Smooth muscle cell (in vitro differentiated cells): Measurements from ENCODE around the gene FANCG. TPM values are rescaled to one million over a fixed set of nuclear protein-coding genes. Genes with fewer than 3 reads are reported as not detected.

Source experiments
- DNase-seq: peaks from one replicate; lab custom pipeline; 2025; ENCODE audit not compliant: unreplicated experiment; lab: John Stamatoyannopoulos, UW
- H2AFZ ChIP-seq: fragments of 200-600 bp; sonication (generic); 2 replicates; pipeline ENCODE4 v1.6.0; 2016; ENCODE audit warnings: antibody characterized with exemption, low read depth, mild to moderate bottlenecking
- H3F3A ChIP-seq: fragments of 200-600 bp; sonication (generic); 2 replicates; pipeline ENCODE4 v1.6.0; 2017; ENCODE audit warnings: antibody characterized with exemption, low read depth
- H3K27ac ChIP-seq: fragments of 200-600 bp; sonication (generic); 2 replicates; pipeline ENCODE4 v1.5.1; 2016; ENCODE audit warnings: low read depth, mild to moderate bottlenecking
- H3K27me3 ChIP-seq: fragments of 200-600 bp; sonication (generic); 2 replicates; pipeline ENCODE4 v1.6.1; 2016; ENCODE audit warnings: low read depth, mild to moderate bottlenecking
- H3K36me3 ChIP-seq: fragments of 200-600 bp; sonication (generic); 2 replicates; pipeline ENCODE4 v1.5.1; 2016; ENCODE audit warnings: low read depth
- H3K4me1 ChIP-seq: fragments of 200-600 bp; sonication (generic); 2 replicates; pipeline ENCODE4 v1.5.1; 2016; ENCODE audit warnings: low read depth
- H3K4me2 ChIP-seq: fragments of 200-600 bp; sonication (generic); 2 replicates; pipeline ENCODE4 v1.6.0; 2016; ENCODE audit warnings: mild to moderate bottlenecking
- H3K4me3 ChIP-seq: fragments of 200-600 bp; sonication (generic); 2 replicates; pipeline ENCODE4 v1.5.1; 2016; ENCODE audit warnings: mild to moderate bottlenecking
- H3K79me2 ChIP-seq: fragments of 200-600 bp; sonication (generic); 2 replicates; pipeline ENCODE4 v1.6.0; 2016; ENCODE audit warnings: low read depth, mild to moderate bottlenecking
- H3K9ac ChIP-seq: fragments of 200-600 bp; sonication (generic); 2 replicates; pipeline ENCODE4 v1.6.0; 2016; ENCODE audit warnings: low read depth
- H3K9me3 ChIP-seq: fragments of 200-600 bp; sonication (generic); replicated peaks from 2 replicates; pipeline ENCODE4 v1.5.1; 2016; ENCODE audit warnings: low read depth
- H4K20me1 ChIP-seq: fragments of 200-600 bp; sonication (generic); 2 replicates; pipeline ENCODE4 v1.6.0; 2016; ENCODE audit warnings: low read depth
- CTCF ChIP-seq: fragments of 200-600 bp; sonication (generic); IDR thresholded peaks from 2 replicates; pipeline ENCODE4 v1.5.1; 2017; ENCODE audit warnings: borderline replicate concordance, mild to moderate bottlenecking, antibody characterized with exemption; ENCODE audit not compliant: insufficient read depth, poor library complexity, severe bottlenecking
- WGBS: methylation state at CpG from one replicate; pipeline ENCODE4 v1.1.7; 2016; ENCODE audit warnings: low lambda C conversion rate; 5-methylcytosine and 5-hydroxymethylcytosine counted together
- polyA plus RNA-seq: library from polyadenylated mRNA; unstranded; fragments of >200 nt; fragmentation: Nextera tagmentation; extraction: Ambion mirVana; gene quantifications from 2 replicates; pipeline ENCODE4 v1.2.1, GENCODE V29; 2016
- total RNA-seq: library from RNA; depleted of rRNA; stranded (reverse); fragments of >200 nt; gene quantifications from 2 replicates; pipeline ENCODE4 v1.2.3, GENCODE V29; 2014

FANCG gene
- total and polyA plus RNA-seq, 2 experiments from 2014 or later: 13.0 to 19.0 TPM

DNA sequence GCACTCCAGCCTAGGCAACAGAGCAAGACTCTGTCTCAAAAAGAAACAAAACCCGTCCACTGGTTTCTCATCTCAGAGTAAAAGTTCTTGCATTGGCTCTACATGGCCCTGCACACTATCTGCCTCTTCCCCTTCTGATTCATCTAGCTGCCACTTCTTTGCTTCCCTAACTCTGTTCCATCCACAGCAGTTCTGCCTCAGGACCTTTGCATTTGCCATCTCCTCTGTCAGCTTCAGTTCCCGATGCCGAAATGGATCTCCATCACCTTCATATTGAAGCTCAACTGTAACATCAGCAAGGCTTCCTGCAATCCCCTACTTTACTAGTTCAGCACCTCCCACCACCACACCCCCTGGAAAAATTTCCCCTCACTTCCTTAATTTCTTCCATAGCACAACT, 17.8 kb upstream of the FANCG start:
- H3F3A ChIP-seq: no peaks in the 10 kb centered on the region
- H3K9me3 ChIP-seq: no peaks in the 10 kb centered on the region
- no peak overlapping the region for H3K4me3 ChIP-seq
- TF ChIP-seq CTCF: no peak
- H2AFZ ChIP-seq: no peak overlapping the region
- no peaks in the 10 kb centered on the region for H4K20me1 ChIP-seq
- no peaks in the 10 kb centered on the region for H3K27me3 ChIP-seq
- no peak overlapping the region for H3K27ac ChIP-seq
- no peak overlapping the region for H3K9ac ChIP-seq
- no peaks in the 10 kb centered on the region for H3K36me3 ChIP-seq
- no peak overlapping the region for H3K4me2 ChIP-seq
- DNase-seq: no peak
- WGBS: 97% methylated on average over 3 of the region's 3 CpGs
- peaks cover 11% of the 10 kb centered on the region for H3K79me2 ChIP-seq
- peaks cover 10% of the 10 kb centered on the region for H3K4me1 ChIP-seq

GRCh38 chr9:35096035-35096849, 16.5 kb upstream of the FANCG start, which contains the start of gene PIGO:
PIGO (minus strand) TSS chr9:35096591; CDS start chr9:35095565, 1,026 bp downstream.
- 2% methylated on average over 53 of the region's 53 CpGs for WGBS
- TF ChIP-seq CTCF: peak; percentile 75
- peak within 1 kb of the TSS; percentile 98 for H3K4me2 ChIP-seq
- no peaks in the 10 kb centered on the region for H3K79me2 ChIP-seq
- H3K36me3 ChIP-seq: no peaks in the 10 kb centered on the region
- DNase-seq: peak; percentile 54
- peaks cover 5% of the 10 kb centered on the region for H3K4me1 ChIP-seq
- H3K27me3 ChIP-seq: no peaks in the 10 kb centered on the region
- no peaks in the 10 kb centered on the region for H3F3A ChIP-seq
- H4K20me1 ChIP-seq: no peaks in the 10 kb centered on the region
- peak within 1 kb of the TSS; percentile 96 for H3K4me3 ChIP-seq
- no peaks in the 10 kb centered on the region for H3K9me3 ChIP-seq
- H3K27ac ChIP-seq: peak within 1 kb of the TSS; percentile 97
- peak within 1 kb of the TSS; percentile 96 for H2AFZ ChIP-seq
- H3K9ac ChIP-seq: peak within 1 kb of the TSS; percentile 99

GRCh38 chr9:35091536-35091935, 11.8 kb upstream of the FANCG start:
- WGBS: 98% methylated on average over 17 of the region's 17 CpGs

More at GRCh38 chr9:35091536-35091935, 11.8 kb upstream of the FANCG start:
- Histone ChIP-seq H3K4me1 (peaks cover 5% of the 10 kb centered on the region), H3K79me2 (no peaks in the 10 kb centered on the region), H3K27me3 (no peaks in the 10 kb centered on the region), H3K9ac (no peak overlapping the region), H3K36me3 (peaks cover 3% of the 10 kb centered on the region), H3F3A (no peaks in the 10 kb centered on the region), H3K9me3 (no peaks in the 10 kb centered on the region), H3K4me2 (no peak overlapping the region), H3K27ac (no peak overlapping the region), H2AFZ (no peak overlapping the region), H4K20me1 (no peaks in the 10 kb centered on the region), H3K4me3 (no peak overlapping the region)
- no peak for DNase-seq
- no peak for TF ChIP-seq CTCF
